Ishikawa (cell line): Measurements from ENCODE around the gene VWCE.

Experiments used
- CEBPB ChIP-seq: IDR thresholded peaks from 2 replicates; pipeline ENCODE4 v1.6.1; 2012
- CREB1 ChIP-seq: IDR thresholded peaks from 2 replicates; pipeline ENCODE4 v1.6.1; 2012; ENCODE audit warnings: low read depth
- EGR1 ChIP-seq: IDR thresholded peaks from 2 replicates; pipeline ENCODE4 v1.6.1; 2012
- EP300 ChIP-seq: IDR thresholded peaks from 2 replicates; pipeline ENCODE4 v1.6.1; 2012; ENCODE audit warnings: borderline replicate concordance
- FOXM1 ChIP-seq: IDR thresholded peaks from 2 replicates; pipeline ENCODE4 v1.6.1; 2012; ENCODE audit warnings: low read depth, borderline replicate concordance
- NFIC ChIP-seq: IDR thresholded peaks from 2 replicates; pipeline ENCODE4 v1.6.1; 2012
- RAD21 ChIP-seq: IDR thresholded peaks from 2 replicates; pipeline ENCODE4 v1.6.1; 2012; ENCODE audit warnings: low read depth
- TAF1 ChIP-seq: IDR thresholded peaks from 2 replicates; pipeline ENCODE4 v1.6.1; 2012; ENCODE audit warnings: low read depth, mild to moderate bottlenecking
- TCF12 ChIP-seq: IDR thresholded peaks from 2 replicates; pipeline ENCODE4 v1.6.1; 2012; ENCODE audit warnings: low read depth
- TEAD4 ChIP-seq: IDR thresholded peaks from 2 replicates; pipeline ENCODE4 v1.6.1; 2012
- YY1 ChIP-seq: IDR thresholded peaks from 2 replicates; pipeline ENCODE4 v1.6.1; 2012; ENCODE audit warnings: low read depth
- ZBTB7A ChIP-seq: IDR thresholded peaks from 2 replicates; pipeline ENCODE4 v1.6.1; 2012; ENCODE audit warnings: low read depth
- TF ChIP-seq, protein P1 (sequence below): IDR thresholded peaks from 2 replicates; pipeline ENCODE4 v1.6.1; 2012
- TF ChIP-seq, protein P2 (sequence below): IDR thresholded peaks from 2 replicates; pipeline ENCODE4 v1.6.1; 2012
- TF ChIP-seq, protein P3 (sequence below): IDR thresholded peaks from 2 replicates; pipeline ENCODE4 v1.6.1; 2012; ENCODE audit warnings: low read depth, mild to moderate bottlenecking

The VWCE gene

DNA sequence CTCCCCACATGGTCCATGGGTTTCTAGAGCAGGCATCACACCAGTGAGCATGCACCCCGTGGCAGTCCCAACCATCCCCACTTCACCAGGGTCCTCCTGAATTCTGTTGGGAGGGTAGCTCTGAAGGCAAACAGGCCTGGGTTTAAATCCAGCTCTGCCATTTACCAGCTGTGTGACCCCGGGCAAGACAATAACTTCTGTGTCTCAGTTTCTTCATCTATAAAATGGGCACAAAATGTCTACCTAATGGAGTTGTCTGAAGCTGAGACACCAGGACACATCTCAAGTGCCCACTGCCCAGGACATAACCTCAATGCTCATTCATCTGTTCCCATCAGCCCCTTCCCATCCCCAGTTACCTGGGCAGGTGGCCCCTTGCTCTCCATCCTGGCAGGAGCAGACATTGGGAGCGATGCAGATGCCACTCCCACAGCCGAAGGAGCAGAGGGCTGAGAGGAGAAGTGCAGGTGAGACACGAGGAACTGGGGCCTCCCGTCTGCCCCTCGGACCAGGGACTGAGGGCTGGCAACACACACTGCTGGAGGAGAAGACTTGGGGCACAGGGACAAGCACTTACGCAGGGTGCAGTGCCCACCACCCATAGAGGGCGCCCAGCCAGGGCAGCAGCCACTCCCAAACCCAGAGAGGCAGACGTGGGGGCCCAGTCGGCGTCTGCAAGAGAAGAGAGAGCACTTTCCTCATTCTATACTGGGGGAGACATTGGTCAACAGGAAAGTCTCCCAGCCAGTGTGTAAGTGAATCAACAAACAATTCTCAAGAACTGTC, 4.0 kb downstream of the VWCE start:
- TF ChIP-seq EP300 = no peak
- no peak for TF ChIP-seq ZBTB7A
- TF ChIP-seq, protein P1, sequence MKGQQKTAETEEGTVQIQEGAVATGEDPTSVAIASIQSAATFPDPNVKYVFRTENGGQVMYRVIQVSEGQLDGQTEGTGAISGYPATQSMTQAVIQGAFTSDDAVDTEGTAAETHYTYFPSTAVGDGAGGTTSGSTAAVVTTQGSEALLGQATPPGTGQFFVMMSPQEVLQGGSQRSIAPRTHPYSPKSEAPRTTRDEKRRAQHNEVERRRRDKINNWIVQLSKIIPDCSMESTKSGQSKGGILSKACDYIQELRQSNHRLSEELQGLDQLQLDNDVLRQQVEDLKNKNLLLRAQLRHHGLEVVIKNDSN = no peak
- TF ChIP-seq TAF1 = no peak

DNA sequence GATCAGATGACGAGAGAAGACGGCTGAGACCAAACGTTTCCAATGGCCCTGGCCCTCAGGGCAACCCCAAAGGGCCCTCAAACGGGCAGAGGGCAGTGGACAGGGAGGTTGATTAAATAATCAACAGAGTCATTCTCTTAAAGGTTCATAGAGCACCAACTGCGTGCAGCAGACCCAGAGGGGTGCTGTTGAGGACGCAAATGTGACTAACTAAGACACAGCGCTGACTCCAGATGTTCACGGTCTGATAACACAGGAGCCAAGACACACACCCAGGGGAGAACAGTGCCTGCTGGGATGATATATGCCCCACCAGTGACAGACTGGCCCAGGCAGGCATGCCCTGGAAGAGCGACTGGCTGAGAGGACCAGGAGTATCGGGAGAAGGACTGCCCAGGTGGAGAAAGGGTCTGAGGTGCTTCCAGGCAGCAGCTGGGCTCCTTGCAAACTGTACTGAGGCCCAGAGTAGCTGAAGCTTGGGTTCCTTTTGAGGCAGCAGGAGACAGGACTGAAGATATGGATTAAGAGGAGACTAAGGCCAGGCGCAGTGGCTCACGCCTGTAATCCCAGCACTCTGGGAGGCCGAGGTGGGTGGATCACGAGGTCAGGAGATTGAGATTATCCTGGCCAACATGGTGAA, 7.7 kb downstream of the VWCE start:
- no peak for TF ChIP-seq CEBPB
- no peak for TF ChIP-seq CREB1
- no peak for TF ChIP-seq EP300
- TF ChIP-seq EGR1 = no peak
- TF ChIP-seq NFIC = no peak
- no peak for TF ChIP-seq ZBTB7A

DNA sequence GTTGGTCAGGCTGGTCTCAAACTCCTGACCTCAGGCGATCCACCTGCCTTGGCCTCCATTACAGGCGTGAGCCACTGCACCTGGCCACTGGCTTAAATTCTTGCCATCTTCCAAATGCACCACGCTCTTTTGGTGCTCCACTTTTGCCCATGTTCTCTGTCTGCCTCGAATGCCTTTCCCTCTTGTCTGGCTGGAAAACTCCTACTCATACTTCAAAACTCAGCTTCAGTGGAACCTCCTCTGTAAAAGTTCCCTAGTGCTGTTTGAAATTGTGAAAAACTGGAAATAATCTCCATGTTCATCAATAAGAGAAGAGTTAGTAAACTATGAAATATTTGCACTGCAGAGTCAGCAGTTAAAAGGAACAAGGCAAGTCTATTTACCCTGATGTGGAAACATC, 11.5 kb downstream of the VWCE start:
- no peak for TF ChIP-seq TAF1

DNA sequence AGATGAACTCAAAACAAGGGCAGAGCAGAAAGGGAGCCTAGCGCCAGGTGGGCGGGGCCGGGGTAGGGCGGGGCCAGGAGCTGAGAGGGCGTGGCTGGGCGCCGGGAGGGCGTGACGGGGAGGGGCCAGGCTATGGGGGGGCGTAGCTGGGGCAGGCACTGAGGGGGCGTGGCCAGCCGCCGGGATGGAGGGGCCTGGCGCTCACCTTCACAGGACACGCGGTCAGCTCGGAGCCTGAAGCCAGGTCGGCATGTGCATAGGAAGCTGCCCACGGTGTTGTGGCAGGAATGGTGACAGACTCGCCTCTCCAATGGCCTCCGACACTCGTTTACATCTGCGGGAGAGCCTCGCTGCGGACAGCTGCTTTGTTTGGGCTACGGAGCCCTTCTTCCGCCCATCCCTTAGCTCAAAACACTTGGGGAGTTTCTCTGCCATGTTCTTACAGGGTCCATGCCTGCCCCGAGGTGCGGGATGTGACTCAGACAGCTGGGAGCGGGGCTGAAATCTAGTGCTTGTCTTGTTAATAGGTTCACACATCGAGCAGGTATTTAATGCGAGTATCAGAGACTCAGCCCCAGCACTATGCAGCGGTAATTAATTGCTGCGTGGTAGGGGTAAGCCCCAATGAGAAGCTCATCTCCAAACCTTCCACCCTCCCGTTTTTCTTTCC, 13.4 kb downstream of the VWCE start:
- TF ChIP-seq, protein P2, sequence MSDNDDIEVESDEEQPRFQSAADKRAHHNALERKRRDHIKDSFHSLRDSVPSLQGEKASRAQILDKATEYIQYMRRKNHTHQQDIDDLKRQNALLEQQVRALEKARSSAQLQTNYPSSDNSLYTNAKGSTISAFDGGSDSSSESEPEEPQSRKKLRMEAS = peak; percentile 93
- TF ChIP-seq YY1 = no peak

DNA sequence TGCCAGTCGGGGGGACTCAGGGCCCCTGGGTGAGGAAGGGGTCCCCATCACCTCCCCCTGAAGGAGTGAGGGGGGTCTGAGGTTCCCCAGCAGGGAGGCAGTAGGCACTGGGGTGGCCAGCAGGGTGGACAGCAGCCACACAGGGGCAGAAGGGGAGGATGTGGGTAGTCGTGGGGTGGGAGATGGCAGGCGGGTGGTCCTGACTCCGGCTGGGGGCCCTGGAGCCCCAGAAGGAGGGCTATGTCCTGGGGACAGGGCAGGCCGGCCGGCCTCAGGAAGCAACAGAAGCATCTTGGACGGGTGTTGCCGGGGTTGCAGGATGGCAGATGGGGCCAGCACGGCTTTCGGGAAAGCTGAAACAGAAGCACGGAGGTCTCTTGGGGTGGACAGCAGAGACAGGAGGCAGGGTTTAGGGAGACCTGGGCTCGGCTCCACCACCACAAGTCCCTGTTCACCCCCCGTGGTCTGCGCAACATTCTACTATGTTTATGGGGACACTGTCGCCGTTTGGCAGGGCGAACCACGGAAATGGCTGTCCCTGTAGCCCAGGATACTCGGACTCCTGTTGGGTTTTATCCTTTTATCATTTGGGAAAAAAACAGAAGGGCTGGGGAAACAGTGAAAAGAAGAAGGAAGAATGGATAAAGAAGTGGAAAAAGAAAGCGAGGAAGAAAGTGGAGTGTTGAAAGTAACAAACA, 14.1 kb downstream of the VWCE start:
- TF ChIP-seq TEAD4 (no peak), FOXM1 (no peak), YY1 (no peak), NFIC (no peak), CEBPB (no peak), EP300 (no peak), TCF12 (no peak), RAD21 (no peak), TAF1 (no peak), EGR1 (no peak), CREB1 (no peak), ZBTB7A (no peak)
- TF ChIP-seq, protein P3, sequence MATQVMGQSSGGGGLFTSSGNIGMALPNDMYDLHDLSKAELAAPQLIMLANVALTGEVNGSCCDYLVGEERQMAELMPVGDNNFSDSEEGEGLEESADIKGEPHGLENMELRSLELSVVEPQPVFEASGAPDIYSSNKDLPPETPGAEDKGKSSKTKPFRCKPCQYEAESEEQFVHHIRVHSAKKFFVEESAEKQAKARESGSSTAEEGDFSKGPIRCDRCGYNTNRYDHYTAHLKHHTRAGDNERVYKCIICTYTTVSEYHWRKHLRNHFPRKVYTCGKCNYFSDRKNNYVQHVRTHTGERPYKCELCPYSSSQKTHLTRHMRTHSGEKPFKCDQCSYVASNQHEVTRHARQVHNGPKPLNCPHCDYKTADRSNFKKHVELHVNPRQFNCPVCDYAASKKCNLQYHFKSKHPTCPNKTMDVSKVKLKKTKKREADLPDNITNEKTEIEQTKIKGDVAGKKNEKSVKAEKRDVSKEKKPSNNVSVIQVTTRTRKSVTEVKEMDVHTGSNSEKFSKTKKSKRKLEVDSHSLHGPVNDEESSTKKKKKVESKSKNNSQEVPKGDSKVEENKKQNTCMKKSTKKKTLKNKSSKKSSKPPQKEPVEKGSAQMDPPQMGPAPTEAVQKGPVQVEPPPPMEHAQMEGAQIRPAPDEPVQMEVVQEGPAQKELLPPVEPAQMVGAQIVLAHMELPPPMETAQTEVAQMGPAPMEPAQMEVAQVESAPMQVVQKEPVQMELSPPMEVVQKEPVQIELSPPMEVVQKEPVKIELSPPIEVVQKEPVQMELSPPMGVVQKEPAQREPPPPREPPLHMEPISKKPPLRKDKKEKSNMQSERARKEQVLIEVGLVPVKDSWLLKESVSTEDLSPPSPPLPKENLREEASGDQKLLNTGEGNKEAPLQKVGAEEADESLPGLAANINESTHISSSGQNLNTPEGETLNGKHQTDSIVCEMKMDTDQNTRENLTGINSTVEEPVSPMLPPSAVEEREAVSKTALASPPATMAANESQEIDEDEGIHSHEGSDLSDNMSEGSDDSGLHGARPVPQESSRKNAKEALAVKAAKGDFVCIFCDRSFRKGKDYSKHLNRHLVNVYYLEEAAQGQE = no peak
- TF ChIP-seq, protein P2 = no peak
- TF ChIP-seq, protein P1 = no peak

DNA sequence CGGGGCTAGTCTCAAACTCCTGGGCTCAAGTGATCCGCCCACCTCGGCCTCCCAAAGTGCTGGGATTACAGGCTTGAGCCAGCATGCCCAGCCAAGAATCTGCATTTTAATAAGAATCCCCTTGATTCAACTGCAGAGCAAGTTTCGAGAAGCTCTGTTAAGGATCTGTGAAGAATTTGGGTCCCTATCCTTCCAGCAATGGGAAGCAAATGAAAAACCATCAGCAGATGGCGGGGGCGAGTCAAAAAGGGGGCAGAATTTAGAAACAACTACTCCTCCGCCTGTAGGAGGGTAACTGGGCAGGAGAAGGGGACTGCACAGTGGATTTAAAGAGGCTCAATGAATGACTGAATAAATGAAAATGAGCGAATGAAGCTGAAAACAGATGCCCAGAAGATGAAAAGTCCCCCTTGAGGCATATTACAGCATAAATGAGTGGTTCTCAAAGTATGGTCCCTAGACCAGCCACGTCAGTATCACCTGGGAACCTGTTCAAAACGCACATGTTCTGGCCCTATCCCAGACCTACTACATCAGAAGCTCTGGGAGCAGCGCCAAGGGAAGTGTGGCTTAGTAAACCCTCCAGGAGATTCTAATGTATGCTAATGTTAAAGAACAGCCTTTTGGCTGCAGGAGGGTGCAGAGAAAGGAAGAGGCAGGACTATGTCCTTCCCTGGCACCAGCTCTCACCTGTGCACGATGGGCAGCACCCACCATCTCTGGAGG, 15.0 kb downstream of the VWCE start:
- TF ChIP-seq FOXM1 = no peak
- TF ChIP-seq CEBPB = no peak
- TF ChIP-seq, protein P2 = no peak
- TF ChIP-seq YY1 = no peak
- TF ChIP-seq TAF1 = no peak
- TF ChIP-seq ZBTB7A = no peak
- TF ChIP-seq TEAD4 = no peak

DNA sequence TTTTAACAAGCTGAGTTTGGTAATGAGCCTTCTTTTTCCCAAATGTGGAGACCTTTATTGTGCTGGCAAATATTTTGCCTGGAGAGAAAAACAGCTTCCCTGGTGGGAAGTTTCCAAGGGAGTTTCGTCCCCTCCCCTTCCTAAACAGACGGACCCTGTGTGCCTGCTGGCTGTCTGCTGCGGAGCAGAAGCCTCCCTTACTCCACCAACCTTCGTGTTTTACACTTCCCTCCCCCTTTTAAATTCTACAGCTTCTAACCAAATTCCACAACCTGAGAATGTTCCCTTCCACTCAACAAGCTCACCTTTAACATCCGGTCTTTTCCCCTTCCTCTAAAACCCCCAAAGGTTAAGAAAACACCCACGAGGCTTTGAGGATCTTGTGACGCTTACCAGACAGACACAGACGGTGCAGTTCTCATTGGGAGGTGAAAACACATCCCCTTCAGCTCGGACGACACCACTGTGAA, 17.1 kb downstream of the VWCE start:
- no peak for TF ChIP-seq CREB1
- TF ChIP-seq RAD21 = no peak
- TF ChIP-seq TAF1 = no peak
- TF ChIP-seq EP300 = no peak
- no peak for TF ChIP-seq YY1
- TF ChIP-seq ZBTB7A = no peak
- TF ChIP-seq CEBPB = no peak
- TF ChIP-seq, protein P3 = no peak
- no peak for TF ChIP-seq TCF12
- no peak for TF ChIP-seq EGR1
- TF ChIP-seq, protein P2 = no peak
- TF ChIP-seq FOXM1 = no peak
- no peak for TF ChIP-seq TEAD4
- no peak for TF ChIP-seq NFIC
- TF ChIP-seq, protein P1 = no peak
